IPS-11a (cell line): ENCODE data around the gene U2SURP.
A peak's percentile ranks its signal among the peaks of the same experiment; 100 is the strongest.

ENCODE experiments used
- H3K4me3 ChIP-seq: one replicate; pipeline ENCODE4 v1.5.1; 2013; ENCODE audit warnings: low read depth, low read length, control low read depth

U2SURP gene

DNA sequence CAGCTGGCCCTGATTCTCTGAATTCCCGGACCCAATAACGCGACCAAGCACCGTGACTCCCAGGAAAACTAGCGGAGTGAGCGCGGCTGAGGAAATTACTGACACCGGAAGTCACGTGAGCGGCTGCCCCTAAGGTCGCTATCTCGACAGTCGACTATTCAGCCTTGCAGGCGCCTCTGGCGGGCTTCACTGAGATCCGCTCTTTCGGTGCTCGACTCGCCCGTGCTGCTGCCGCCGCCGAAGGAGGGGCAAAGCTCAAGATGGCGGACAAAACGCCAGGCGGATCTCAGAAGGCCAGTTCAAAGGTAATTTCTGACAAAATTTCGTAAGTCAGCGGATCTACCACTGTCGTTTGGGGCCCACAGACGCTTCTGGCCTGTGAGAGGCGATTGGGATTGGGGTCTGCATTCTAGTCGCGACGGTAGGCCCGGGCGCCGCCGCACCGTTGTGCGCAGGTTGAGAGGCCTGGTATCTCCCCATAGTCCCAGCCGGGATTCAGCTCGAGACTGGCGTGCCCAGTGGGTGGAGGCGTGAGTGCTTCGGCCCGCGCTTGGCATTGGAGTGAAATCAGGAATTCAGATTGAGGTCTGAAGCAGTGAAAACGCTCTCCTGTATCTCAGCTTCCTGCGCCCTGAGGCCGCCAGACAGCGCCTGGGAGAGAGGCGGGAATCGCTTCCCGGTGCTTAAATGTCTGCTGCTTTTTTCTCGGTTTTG, at the start of gene U2SURP:
U2SURP (plus strand) TSS at position 202 of the 714 bp plus-strand sequence; CDS start at position 261, 59 bp downstream.
- H3K4me3 ChIP-seq: peak within 1 kb of the TSS; percentile 97

DNA sequence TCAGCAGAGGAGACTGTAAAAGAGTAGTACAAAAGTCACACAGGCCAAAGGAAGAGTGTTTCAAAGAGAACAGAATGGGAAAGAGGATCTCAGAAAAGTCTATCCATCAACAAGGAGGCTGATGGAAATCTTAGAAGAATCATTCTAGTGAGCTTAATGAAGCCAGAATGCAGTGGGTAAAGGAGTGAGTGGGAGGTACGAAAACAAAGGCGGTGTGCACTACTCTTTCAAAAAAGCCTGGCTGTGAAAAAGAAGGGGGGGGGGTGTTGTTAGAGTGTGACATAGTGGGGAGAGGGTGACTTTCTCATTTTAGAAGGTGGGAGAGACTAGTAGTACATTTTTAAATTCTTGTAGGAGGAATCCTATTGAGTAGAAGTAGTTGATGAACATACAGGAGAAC, 49.6 kb upstream of the U2SURP start:
- H3K4me3 ChIP-seq: no peak overlapping the region

- H3K4me3 ChIP-seq: no peak overlapping the region
Measured at GRCh38 chr3:142952272-142953193, 48.8 kb upstream of the U2SURP start.

DNA sequence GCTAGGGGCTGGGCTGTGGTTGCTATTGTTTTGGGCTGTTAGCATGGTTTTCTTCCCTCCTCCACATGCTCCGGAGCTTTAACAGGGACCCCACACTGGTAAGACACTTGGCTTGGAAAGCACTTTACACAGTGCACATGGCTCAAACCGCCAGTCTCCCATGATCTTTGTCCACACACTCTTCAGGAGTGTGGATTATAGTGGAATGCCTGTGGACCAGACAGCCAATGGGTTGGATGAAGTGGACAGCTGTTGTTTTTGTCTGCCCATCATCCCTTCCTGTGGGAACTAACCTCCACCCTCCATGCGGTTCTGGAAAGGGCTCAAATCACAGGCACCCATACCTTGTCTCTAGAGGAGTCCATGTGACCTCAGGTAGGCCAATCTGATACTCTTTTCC, 47.9 kb upstream of the U2SURP start:
- H3K4me3 ChIP-seq: no peak overlapping the region

- H3K4me3 ChIP-seq: no peak overlapping the region
Measured at GRCh38 chr3:142958707-142959106, 42.7 kb upstream of the U2SURP start.

GRCh38 chr3:142960322-142960850, 41.0 kb upstream of the U2SURP start:
- H3K4me3 ChIP-seq: no peak overlapping the region

GRCh38 chr3:142961539-142961938, 39.8 kb upstream of the U2SURP start:
- H3K4me3 ChIP-seq: no peak overlapping the region

DNA sequence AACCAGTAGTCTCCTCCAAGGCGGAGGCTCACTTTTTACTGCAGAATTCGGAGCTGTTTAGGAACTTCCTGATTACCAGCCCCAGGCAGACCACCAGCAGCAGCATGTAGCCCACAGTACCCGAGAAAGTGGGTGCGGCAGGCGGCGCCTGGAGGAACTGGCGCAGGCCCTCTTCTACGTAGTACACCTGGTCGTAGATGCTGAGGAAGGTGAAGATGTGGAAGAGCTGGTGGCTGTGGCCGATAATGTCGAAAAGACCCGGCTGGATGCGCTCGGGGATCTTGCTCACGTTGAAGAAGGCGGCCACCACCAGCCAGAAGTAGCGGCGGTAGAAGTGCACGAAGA, 39.2 kb upstream of the U2SURP start:
- no peak overlapping the region for H3K4me3 ChIP-seq

GRCh38 chr3:142962520-142963233, 38.7 kb upstream of the U2SURP start:
- H3K4me3 ChIP-seq: peak overlapping the region; percentile 86

DNA sequence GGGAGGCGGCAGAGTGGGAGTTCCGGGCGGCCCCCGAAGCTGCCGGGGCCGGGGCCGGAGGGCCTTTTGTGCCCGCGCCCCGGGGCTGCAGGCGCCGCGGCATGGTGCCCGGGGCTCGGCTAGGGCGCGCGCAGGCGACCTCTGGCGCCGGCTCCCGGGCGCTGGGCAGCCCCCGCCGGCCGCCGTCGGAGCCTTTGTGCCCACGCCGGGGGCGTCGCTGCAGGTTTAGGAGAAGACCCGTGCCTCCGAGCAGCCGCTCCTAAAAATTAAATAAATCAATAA, 38.2 kb upstream of the U2SURP start:
- H3K4me3 ChIP-seq: peak overlapping the region; percentile 86

DNA sequence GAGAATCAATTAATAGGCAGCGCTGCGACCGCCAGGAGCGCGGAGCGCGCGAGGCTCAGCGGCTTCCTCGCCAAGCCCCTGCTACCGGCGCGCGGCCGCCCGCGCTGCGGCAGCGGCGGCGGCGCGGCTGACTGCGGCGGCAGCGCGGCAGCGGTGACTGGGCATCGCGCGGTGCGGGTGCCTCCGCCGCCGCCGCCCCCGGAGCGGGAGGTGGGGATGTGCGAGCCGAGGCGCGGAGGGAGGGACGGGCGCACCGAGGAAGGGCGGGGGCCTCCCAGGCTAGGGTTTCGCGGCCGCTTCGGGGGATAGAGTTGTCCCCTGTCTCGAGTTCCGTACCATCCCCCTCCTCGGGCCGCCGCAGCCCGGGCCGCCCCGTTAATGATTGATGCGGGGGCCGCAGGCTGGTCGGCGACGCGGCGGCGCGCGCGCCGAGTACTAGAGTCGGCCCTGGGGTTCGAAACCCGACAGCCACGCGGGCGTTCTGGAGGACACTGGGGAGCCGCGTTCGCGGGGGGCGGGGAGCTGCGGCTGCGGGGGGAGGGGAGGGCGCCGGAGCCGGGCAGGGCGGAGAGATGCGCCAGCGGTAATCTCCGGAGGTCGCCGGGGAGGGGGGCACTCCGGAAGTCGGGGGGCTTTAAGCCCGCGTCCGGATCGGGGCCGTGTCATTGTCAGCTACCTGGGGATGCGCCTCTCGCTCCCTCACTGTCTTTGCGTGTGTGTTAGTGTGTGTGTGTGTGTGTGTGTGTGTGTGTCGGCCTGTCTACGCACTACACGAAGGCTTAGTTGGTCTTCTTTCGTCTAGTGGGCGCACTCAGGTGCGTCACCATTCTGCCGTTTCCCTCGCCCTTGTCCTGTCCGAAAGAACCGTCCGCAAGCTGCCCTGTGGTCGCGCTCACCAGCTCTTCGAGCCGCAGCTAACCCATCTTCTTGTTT, 37.6 kb upstream of the U2SURP start, which contains the start of gene PAQR9:
PAQR9 (minus strand) TSS at position 159 of the 933 bp plus-strand sequence. CDS start 338 bp downstream, outside the sequence.
- peak within 1 kb of the TSS; percentile 86 for H3K4me3 ChIP-seq

DNA sequence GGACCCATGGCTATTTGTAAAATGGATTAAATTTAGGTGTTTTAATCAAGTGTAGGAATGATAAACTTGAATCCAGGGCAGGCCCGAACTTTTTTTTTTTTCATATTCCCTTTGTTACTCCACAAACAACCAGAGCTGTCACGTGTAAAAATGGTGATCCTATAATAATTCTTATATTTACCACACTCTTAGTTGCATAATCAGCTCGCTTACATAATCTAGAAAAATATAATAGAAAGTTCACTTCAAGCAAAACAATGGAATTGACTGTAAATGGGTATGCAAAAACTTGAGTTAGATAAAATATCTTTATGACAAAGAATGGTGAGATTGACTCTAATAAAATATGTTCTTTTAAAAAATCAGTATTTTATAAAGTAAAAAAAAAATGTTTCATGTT, 35.8 kb upstream of the U2SURP start:
- no peak overlapping the region for H3K4me3 ChIP-seq

GRCh38 chr3:142966808-142967207, 34.6 kb upstream of the U2SURP start:
- no peak overlapping the region for H3K4me3 ChIP-seq

- no peak overlapping the region for H3K4me3 ChIP-seq
Measured at GRCh38 chr3:142968319-142969025, 32.9 kb upstream of the U2SURP start.

DNA sequence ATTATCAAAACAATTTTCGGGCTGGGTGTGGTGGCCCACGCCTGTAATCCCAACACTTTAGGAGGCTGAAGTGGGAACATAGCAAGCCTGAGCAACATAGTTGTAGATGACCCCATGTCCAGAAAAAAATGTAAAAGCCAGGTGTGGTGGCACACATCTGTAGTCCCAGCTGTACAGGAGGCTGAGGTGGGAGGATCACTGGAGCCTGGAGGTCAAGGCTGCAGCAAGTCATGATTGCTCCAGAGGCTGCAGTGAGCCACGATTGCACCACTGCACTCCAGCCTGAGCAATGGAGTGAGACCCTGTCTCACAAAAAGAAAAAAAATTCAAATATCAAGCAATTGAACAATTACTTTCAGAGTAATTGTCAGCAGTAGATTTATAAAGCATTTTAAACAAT, 29.9 kb upstream of the U2SURP start:
- no peak overlapping the region for H3K4me3 ChIP-seq

GRCh38 chr3:142972092-142972753, 29.1 kb upstream of the U2SURP start:
- no peak overlapping the region for H3K4me3 ChIP-seq

DNA sequence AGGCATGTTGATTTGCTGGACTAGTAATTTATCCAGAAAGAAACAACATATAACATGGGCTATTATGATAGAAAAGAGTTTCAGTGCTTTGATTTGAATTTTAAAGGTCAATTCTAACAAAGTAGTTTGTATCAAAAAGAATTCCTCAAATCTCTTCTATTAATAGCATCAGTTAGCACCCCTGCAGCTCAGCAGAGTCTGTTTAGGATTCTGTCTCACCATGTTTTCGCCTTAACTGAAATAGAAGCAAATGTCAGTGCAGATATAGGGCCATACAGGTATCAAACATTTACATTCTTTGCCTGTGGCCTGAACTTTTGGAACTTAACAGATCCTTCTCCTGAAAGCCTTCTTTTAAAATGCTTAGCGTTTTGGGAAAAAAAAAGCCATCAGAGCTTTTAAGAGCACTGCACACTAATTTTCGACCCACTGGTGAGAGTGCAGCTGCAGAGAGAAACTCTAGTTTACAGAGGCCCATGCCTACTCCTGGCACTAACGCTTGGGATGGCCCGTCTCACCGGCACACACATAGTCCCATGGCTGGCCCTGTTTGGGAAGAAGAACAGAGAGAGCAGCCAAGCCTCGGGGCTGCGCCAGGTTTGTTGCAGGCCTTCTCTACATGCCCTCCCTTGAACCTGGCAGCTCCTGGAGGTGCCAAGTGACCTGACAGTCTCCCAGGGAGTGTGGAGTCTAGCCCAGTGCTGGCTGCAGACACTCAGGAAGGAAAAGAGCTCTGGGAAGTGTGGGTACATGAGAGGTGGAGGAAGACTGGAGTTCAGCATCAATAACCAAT, 28.0 kb upstream of the U2SURP start:
- H3K4me3 ChIP-seq: no peak overlapping the region

- no peak overlapping the region for H3K4me3 ChIP-seq
Measured at GRCh38 chr3:142975316-142975995, 25.9 kb upstream of the U2SURP start.
